Measurements from ENCODE around the gene KRTAP12-2.
"Not testable (repeated sequence)": the region's sequence is repeated elsewhere in the genome, so short reads cannot be mapped to it uniquely, and the experiment has no call there.

KRTAP12-2 gene

GRCh38 chr21:44653656-44654575 is 12.8 kb downstream of the KRTAP12-2 start:
- peak in 1 of 2 donors; percentile 17 for DNase-seq (ENCODE audit: low read depth in 2 of 2, low spot score in 1 of 2)

- no peak for DNase-seq (ENCODE audit: low read depth in 2 of 2, low spot score in 1 of 2)
Observed at GRCh38 chr21:44653123-44653522, 13.6 kb downstream of the KRTAP12-2 start.

- no peak for DNase-seq (ENCODE audit: low read depth in 2 of 2, low spot score in 1 of 2)
Observed at GRCh38 chr21:44650973-44651675, 15.6 kb downstream of the KRTAP12-2 start.

- DNase-seq (ENCODE audit: low read depth in 2 of 2, low spot score in 1 of 2): no peak
Observed at GRCh38 chr21:44650265-44650972, 16.3 kb downstream of the KRTAP12-2 start.

- no peak for DNase-seq (ENCODE audit: low read depth in 2 of 2, low spot score in 1 of 2)
Observed at GRCh38 chr21:44649521-44650100, 17.1 kb downstream of the KRTAP12-2 start.

GRCh38 chr21:44648557-44649311 is 18.0 kb downstream of the KRTAP12-2 start:
- DNase-seq (ENCODE audit: low read depth in 2 of 2, low spot score in 1 of 2): no peak

GRCh38 chr21:44647222-44647552 is 19.5 kb downstream of the KRTAP12-2 start:
- DNase-seq (ENCODE audit: low read depth in 2 of 2, low spot score in 1 of 2): no peak

GRCh38 chr21:44646366-44647221 is 20.1 kb downstream of the KRTAP12-2 start, which contains the start of gene KRTAP10-11:
Gene KRTAP10-11 (plus strand): TSS chr21:44646414. CDS start chr21:44646459, 45 bp downstream.
- not testable (repeated sequence) for DNase-seq (ENCODE audit: low read depth in 2 of 2, low spot score in 1 of 2)

- DNase-seq (ENCODE audit: low read depth in 2 of 2, low spot score in 1 of 2): no peak
Observed at GRCh38 chr21:44644878-44645277, 21.8 kb downstream of the KRTAP12-2 start.

GRCh38 chr21:44643741-44644310 is 22.9 kb downstream of the KRTAP12-2 start:
- DNase-seq (ENCODE audit: low read depth in 2 of 2, low spot score in 1 of 2): no peak

- DNase-seq (ENCODE audit: low read depth in 2 of 2, low spot score in 1 of 2): no peak
Observed at GRCh38 chr21:44640761-44641160, 26.0 kb downstream of the KRTAP12-2 start.

GRCh38 chr21:44639331-44639655 is 27.4 kb downstream of the KRTAP12-2 start:
- no peak for DNase-seq (ENCODE audit: low read depth in 2 of 2, low spot score in 1 of 2)

GRCh38 chr21:44638506-44639330 is 28.0 kb downstream of the KRTAP12-2 start:
- not testable (repeated sequence) for DNase-seq (ENCODE audit: low read depth in 2 of 2, low spot score in 1 of 2)

GRCh38 chr21:44637851-44638348 is 28.8 kb downstream of the KRTAP12-2 start:
- not testable (repeated sequence) for DNase-seq (ENCODE audit: low read depth in 2 of 2, low spot score in 1 of 2)

GRCh38 chr21:44637018-44637850 is 29.5 kb downstream of the KRTAP12-2 start, which contains the start of gene KRTAP10-10:
Gene KRTAP10-10 (plus strand): TSS chr21:44637356. CDS start chr21:44637418, 62 bp downstream.
- DNase-seq (ENCODE audit: low read depth in 2 of 2, low spot score in 1 of 2): no peak

- no peak for DNase-seq (ENCODE audit: low read depth in 2 of 2, low spot score in 1 of 2)
Observed at GRCh38 chr21:44636209-44637017, 30.3 kb downstream of the KRTAP12-2 start.

Measured in stimulated activated CD8-positive, alpha-beta memory T cell treated with anti-CD3 and anti-CD28 coated beads, Interleukin-4, amount 100 ng/mL, for 1 hour (primary cell).